Hepatocyte (in vitro differentiated cells): ENCODE results near the gene PTPN6. TPM values are rescaled to one million over a fixed set of nuclear protein-coding genes. Genes with fewer than 3 reads are reported as not detected.

Experiments used
- DNase-seq: peaks from one replicate; pipeline ENCODE4 v3.0.0-alpha.2; 2016; ENCODE audit warnings: low spot score
- H2AFZ ChIP-seq: fragments of 200-600 bp; sonication (generic); 2 replicates; pipeline ENCODE4 v1.6.0; 2016; ENCODE audit warnings: antibody characterized with exemption, mild to moderate bottlenecking
- H3K27ac ChIP-seq: fragments of 200-600 bp; sonication (generic); 2 replicates; pipeline ENCODE4 v1.5.1; 2016; ENCODE audit warnings: mild to moderate bottlenecking
- H3K27me3 ChIP-seq: fragments of 200-600 bp; sonication (generic); 2 replicates; pipeline ENCODE4 v1.6.1; 2016
- H3K36me3 ChIP-seq: fragments of 200-600 bp; sonication (generic); replicated peaks from 2 replicates; pipeline ENCODE4 v1.5.1; 2016; ENCODE audit warnings: low read depth; ENCODE audit not compliant: insufficient read depth
- H3K4me1 ChIP-seq: fragments of 200-600 bp; sonication (generic); 2 replicates; pipeline ENCODE4 v1.5.1; 2016; ENCODE audit warnings: mild to moderate bottlenecking, moderate library complexity; ENCODE audit not compliant: insufficient read depth
- H3K4me2 ChIP-seq: fragments of 200-600 bp; sonication (generic); 2 replicates; pipeline ENCODE4 v1.6.0; 2016
- H3K4me3 ChIP-seq: fragments of 200-600 bp; sonication (generic); 2 replicates; pipeline ENCODE4 v1.5.1; 2016; ENCODE audit warnings: mild to moderate bottlenecking
- H3K79me2 ChIP-seq: fragments of 200-600 bp; sonication (generic); 2 replicates; pipeline ENCODE4 v1.6.0; 2017; ENCODE audit warnings: mild to moderate bottlenecking
- H3K9me2 ChIP-seq: fragments of 200-600 bp; sonication (generic); replicated peaks from 2 replicates; pipeline ENCODE4 v1.6.0; 2017; ENCODE audit warnings: mild to moderate bottlenecking; ENCODE audit not compliant: insufficient read depth
- H3K9me3 ChIP-seq: fragments of 200-600 bp; sonication (generic); 2 replicates; pipeline ENCODE4 v1.5.1; 2016; ENCODE audit warnings: low read depth, mild to moderate bottlenecking
- H4K20me1 ChIP-seq: fragments of 200-600 bp; sonication (generic); 2 replicates; pipeline ENCODE4 v1.6.0; 2016; ENCODE audit warnings: mild to moderate bottlenecking; ENCODE audit not compliant: insufficient read depth, poor library complexity, severe bottlenecking
- EZH2 ChIP-seq: fragments of 200-600 bp; sonication (generic); IDR thresholded peaks from 2 replicates; pipeline ENCODE4 v1.6.1; 2016; ENCODE audit warnings: antibody characterized with exemption, mild to moderate bottlenecking, borderline replicate concordance
- EZH2phosphoT487 ChIP-seq: fragments of 200-600 bp; sonication (generic); IDR thresholded peaks from one replicate; pipeline ENCODE4 v1.6.1; 2018; ENCODE audit warnings: antibody characterized with exemption, mild to moderate bottlenecking, low read depth, moderate library complexity; ENCODE audit not compliant: unreplicated experiment, severe bottlenecking
- WGBS: methylation state at CpG from one replicate; pipeline ENCODE4 v1.1.6; 2016; ENCODE audit warnings: low lambda C conversion rate; ENCODE audit errors: missing lambda C conversion rate; 5-methylcytosine and 5-hydroxymethylcytosine counted together
- polyA plus RNA-seq: library from polyadenylated mRNA; unstranded; fragments of >200 nt; fragmentation: Nextera tagmentation; extraction: Ambion mirVana; gene quantifications from 2 replicates; pipeline ENCODE4 v1.2.1, GENCODE V29; 2016
- total RNA-seq: library from RNA; depleted of rRNA; stranded (reverse); fragments of >200 nt; gene quantifications from 2 replicates; pipeline ENCODE4 v1.2.3, GENCODE V29; 2014
- TF ChIP-seq, protein P1 (sequence below): fragments of 200-600 bp; sonication (generic); IDR thresholded peaks from 2 replicates; pipeline ENCODE4 v1.5.1; 2016; ENCODE audit warnings: antibody characterized with exemption, mild to moderate bottlenecking; ENCODE audit not compliant: poor library complexity

Gene PTPN6
- total and polyA plus RNA-seq, 2 experiments from 2014 or later: 14.5 to 20.8 TPM

DNA sequence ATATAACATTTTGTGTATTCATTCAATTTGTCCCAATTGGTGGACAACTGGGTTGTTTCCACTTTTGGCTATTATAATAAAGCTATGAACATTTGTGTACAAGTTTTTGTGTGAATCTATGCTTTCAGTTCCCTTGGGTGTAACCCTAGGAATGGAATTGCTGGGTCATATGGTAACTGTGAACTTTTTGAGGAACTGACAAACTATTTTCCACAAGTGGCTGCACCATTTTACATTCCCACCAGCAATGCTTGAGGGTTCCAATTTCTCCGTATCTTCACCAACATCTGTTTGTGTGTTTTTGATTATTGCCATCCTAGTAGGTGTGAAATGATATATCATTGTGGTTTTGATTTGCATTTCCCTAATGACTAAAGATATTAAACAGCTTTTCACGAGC is 54.2 kb downstream of the PTPN6 start:
- no peak overlapping the region for H3K4me3 ChIP-seq
- H3K27me3 ChIP-seq: no peaks in the 10 kb centered on the region
- no peaks in the 10 kb centered on the region for H3K9me3 ChIP-seq
- 82% methylated on average over 2 of the region's 2 CpGs for WGBS
- peaks cover 4% of the 10 kb centered on the region for H4K20me1 ChIP-seq
- no peak for DNase-seq
- no peaks in the 10 kb centered on the region for H3K9me2 ChIP-seq
- H3K79me2 ChIP-seq: peaks cover 64% of the 10 kb centered on the region
- no peaks in the 10 kb centered on the region for H3K4me1 ChIP-seq
- no peaks in the 10 kb centered on the region for H3K36me3 ChIP-seq
- H3K4me2 ChIP-seq: no peak overlapping the region
- H2AFZ ChIP-seq: no peak overlapping the region
- H3K27ac ChIP-seq: no peak overlapping the region
- TF ChIP-seq, protein P1, sequence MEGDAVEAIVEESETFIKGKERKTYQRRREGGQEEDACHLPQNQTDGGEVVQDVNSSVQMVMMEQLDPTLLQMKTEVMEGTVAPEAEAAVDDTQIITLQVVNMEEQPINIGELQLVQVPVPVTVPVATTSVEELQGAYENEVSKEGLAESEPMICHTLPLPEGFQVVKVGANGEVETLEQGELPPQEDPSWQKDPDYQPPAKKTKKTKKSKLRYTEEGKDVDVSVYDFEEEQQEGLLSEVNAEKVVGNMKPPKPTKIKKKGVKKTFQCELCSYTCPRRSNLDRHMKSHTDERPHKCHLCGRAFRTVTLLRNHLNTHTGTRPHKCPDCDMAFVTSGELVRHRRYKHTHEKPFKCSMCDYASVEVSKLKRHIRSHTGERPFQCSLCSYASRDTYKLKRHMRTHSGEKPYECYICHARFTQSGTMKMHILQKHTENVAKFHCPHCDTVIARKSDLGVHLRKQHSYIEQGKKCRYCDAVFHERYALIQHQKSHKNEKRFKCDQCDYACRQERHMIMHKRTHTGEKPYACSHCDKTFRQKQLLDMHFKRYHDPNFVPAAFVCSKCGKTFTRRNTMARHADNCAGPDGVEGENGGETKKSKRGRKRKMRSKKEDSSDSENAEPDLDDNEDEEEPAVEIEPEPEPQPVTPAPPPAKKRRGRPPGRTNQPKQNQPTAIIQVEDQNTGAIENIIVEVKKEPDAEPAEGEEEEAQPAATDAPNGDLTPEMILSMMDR: no peak
- TF ChIP-seq EZH2: no peak
- TF ChIP-seq EZH2phosphoT487: no peak

DNA sequence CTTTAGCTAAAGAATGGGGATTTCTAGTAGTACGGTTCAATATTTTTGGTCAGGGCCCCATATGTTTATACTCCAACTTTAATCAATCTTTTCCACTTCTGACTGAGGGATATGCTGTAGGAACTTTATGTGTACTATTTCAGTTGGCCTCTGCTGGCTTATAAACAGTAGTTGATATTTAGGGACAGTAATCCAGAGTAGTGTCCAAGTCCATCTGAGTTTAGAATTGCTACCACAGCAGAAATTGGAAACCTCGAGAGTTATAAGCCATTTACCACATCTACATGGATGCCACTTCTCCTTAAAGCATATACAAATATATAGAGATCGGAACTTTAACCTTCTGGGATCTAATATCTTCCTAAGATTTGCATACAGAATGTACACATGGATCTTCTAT is 55.5 kb downstream of the PTPN6 start:
- no peaks in the 10 kb centered on the region for H3K27me3 ChIP-seq
- H3K9me2 ChIP-seq: no peaks in the 10 kb centered on the region
- peaks cover 5% of the 10 kb centered on the region for H4K20me1 ChIP-seq
- TF ChIP-seq, protein P1: no peak
- TF ChIP-seq EZH2phosphoT487: no peak
- no peak for TF ChIP-seq EZH2
- peaks cover 73% of the 10 kb centered on the region for H3K79me2 ChIP-seq
- H3K36me3 ChIP-seq: no peaks in the 10 kb centered on the region
- no peak overlapping the region for H3K27ac ChIP-seq
- WGBS: 95% methylated on average over 3 of the region's 3 CpGs
- H3K4me3 ChIP-seq: no peak overlapping the region
- no peak overlapping the region for H2AFZ ChIP-seq
- no peaks in the 10 kb centered on the region for H3K4me1 ChIP-seq
- H3K4me2 ChIP-seq: no peak overlapping the region
- H3K9me3 ChIP-seq: no peaks in the 10 kb centered on the region
- DNase-seq: no peak

DNA sequence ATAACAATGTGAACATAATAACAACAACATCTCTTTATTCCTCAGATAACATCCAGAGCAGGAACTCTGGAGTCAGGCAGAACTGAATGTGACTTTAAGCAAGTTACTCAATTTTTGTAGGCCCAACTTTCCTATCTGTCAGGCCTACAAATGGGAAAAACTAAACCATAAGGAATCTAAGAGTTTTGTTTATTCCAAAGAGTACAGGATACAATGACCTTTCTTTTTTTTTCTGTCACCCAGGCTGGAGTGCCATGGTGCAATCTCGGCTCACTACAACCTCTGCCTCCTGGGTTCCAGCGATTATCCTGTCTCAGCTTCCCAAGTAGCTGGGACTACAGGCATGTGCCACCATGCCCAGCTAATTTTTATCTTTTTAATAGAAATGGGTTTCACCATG is 57.7 kb downstream of the PTPN6 start:
- 95% methylated on average over 2 of the region's 2 CpGs for WGBS
- no peak overlapping the region for H2AFZ ChIP-seq
- H4K20me1 ChIP-seq: peaks cover 5% of the 10 kb centered on the region
- peaks cover 3% of the 10 kb centered on the region for H3K4me1 ChIP-seq
- no peaks in the 10 kb centered on the region for H3K9me3 ChIP-seq
- no peaks in the 10 kb centered on the region for H3K36me3 ChIP-seq
- H3K9me2 ChIP-seq: no peaks in the 10 kb centered on the region
- H3K27ac ChIP-seq: no peak overlapping the region
- DNase-seq: no peak
- H3K27me3 ChIP-seq: no peaks in the 10 kb centered on the region
- peaks cover 76% of the 10 kb centered on the region for H3K79me2 ChIP-seq
- no peak overlapping the region for H3K4me2 ChIP-seq
- TF ChIP-seq EZH2phosphoT487 (no peak), EZH2 (no peak)
- TF ChIP-seq, protein P1: no peak
- H3K4me3 ChIP-seq: no peak overlapping the region

DNA sequence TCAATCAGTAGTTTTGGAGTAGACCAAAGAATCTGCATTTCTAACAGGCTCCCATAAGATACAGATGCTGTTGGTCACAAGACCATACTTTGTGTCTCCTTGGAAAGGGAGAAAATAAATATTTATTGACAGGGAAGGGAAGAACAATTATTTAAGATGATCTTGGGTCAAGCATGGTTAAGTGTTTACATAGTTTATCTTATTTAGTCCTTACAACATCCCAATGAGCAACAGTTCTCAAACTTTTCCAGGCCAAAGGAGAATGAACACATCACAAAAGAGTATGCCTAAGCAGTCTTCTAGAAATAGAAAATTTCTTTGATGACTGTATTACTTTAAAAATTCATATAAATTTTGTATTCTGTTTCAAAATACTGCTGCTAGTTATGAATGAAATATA is 58.4 kb downstream of the PTPN6 start:
- peaks cover 3% of the 10 kb centered on the region for H3K4me1 ChIP-seq
- peaks cover 5% of the 10 kb centered on the region for H4K20me1 ChIP-seq
- TF ChIP-seq EZH2: no peak
- TF ChIP-seq, protein P1: no peak
- no peaks in the 10 kb centered on the region for H3K9me2 ChIP-seq
- no peaks in the 10 kb centered on the region for H3K36me3 ChIP-seq
- H3K4me2 ChIP-seq: no peak overlapping the region
- no peak overlapping the region for H2AFZ ChIP-seq
- no peak overlapping the region for H3K27ac ChIP-seq
- H3K9me3 ChIP-seq: no peaks in the 10 kb centered on the region
- no peak for DNase-seq
- H3K4me3 ChIP-seq: no peak overlapping the region
- H3K27me3 ChIP-seq: no peaks in the 10 kb centered on the region
- H3K79me2 ChIP-seq: peaks cover 77% of the 10 kb centered on the region
